AG04449 (cell line): ENCODE results near the gene VPS13A.

Experiments used
- CTCF ChIA-PET: fragments of 350-600 bp; formaldehyde crosslinking; extraction: SDS; loops from one replicate; lab custom pipeline; 2021; ENCODE audit warnings: antibody characterized with exemption; lab: Yijun Ruan, JAX
- POLR2A ChIA-PET: fragments of 400-600, 350-600 bp; formaldehyde crosslinking; extraction: SDS; loops from one replicate; lab custom pipeline; 2020; ENCODE audit warnings: antibody characterized with exemption, inconsistent platforms; lab: Yijun Ruan, JAX
- DNase-seq: peaks from one replicate; pipeline ENCODE4 v3.0.0-alpha.2; 2010; ENCODE audit warnings: low read depth, low spot score
- H3K4me3 ChIP-seq: 2 replicates; pipeline ENCODE4 v1.5.1; 2011; ENCODE audit warnings: low read depth, mild to moderate bottlenecking, control low read depth, low read length
- CTCF ChIP-seq: IDR thresholded peaks from one replicate; pipeline ENCODE4 v1.5.1; 2011; ENCODE audit warnings: mild to moderate bottlenecking, moderate library complexity, low read length, control low read depth, inconsistent platforms; ENCODE audit not compliant: insufficient read depth; ENCODE audit errors: missing control alignments

VPS13A gene

GRCh38 chr9:77442436-77442835 lies 265.1 kb downstream of the VPS13A start:
- DNase-seq, result no peak
- H3K4me3 ChIP-seq, result no peak overlapping the region
- TF ChIP-seq CTCF, result no peak
- CTCF ChIA-PET, result interaction anchor here (1.0 to 17.6 kb wide), 6 partner anchors 9 to 592 kb away, joined by 3 to 373 read pairs (median 25); no protein-coding TSS in a partner anchor
- POLR2A ChIA-PET, result no interaction called here

GRCh38 chr9:77447646-77448045 lies 270.3 kb downstream of the VPS13A start:
- TF ChIP-seq CTCF, result no peak
- no peak overlapping the region for H3K4me3 ChIP-seq
- CTCF ChIA-PET, result interaction anchor here (1.0 to 17.6 kb wide), 3 partner anchors 8 to 14 kb away, joined by 3 to 373 read pairs (median 85); no protein-coding TSS in a partner anchor
- POLR2A ChIA-PET, result no interaction called here
- DNase-seq, result no peak

GRCh38 chr9:77449240-77450084 lies 272.1 kb downstream of the VPS13A start:
- POLR2A ChIA-PET, result no interaction called here
- CTCF ChIA-PET, result interaction anchor here (1.8 to 15.2 kb wide), 4 partner anchors 9 to 282 kb away, joined by 4 to 373 read pairs (median 8); no protein-coding TSS in a partner anchor
- DNase-seq, result no peak
- no peak for TF ChIP-seq CTCF
- no peak overlapping the region for H3K4me3 ChIP-seq

- TF ChIP-seq CTCF, result no peak
- ChIA-PET CTCF (interaction anchor here (1.0 to 15.2 kb wide), 6 partner anchors 9 to 283 kb away, joined by 3 to 373 read pairs (median 6); no protein-coding TSS in a partner anchor), POLR2A (no interaction called here)
- H3K4me3 ChIP-seq, result no peak overlapping the region
- DNase-seq, result no peak
Measured at GRCh38 chr9:77450085-77450475, 272.7 kb downstream of the VPS13A start.

GRCh38 chr9:77451507-77451906 lies 274.2 kb downstream of the VPS13A start:
- ChIA-PET CTCF (interaction anchor here (0.8 to 15.2 kb wide), 5 partner anchors 8 to 16 kb away, joined by 3 to 373 read pairs (median 5); no protein-coding TSS in a partner anchor), POLR2A (no interaction called here)

More at GRCh38 chr9:77451507-77451906, 274.2 kb downstream of the VPS13A start:
- no peak overlapping the region for H3K4me3 ChIP-seq
- no peak for DNase-seq
- TF ChIP-seq CTCF, result no peak
